BLaER1 (cell line): ENCODE measurements around the gene LRRC45.

Experiments
- H3K27ac ChIP-seq: shearing (Covaris generic); formaldehyde crosslinking; 2 replicates; pipeline ENCODE4 v1.8.1; 2022
- H3K27me3 ChIP-seq: shearing (Covaris generic); formaldehyde crosslinking; 2 replicates; pipeline ENCODE4 v1.8.1; 2022
- H3K36me3 ChIP-seq: shearing (Covaris generic); formaldehyde crosslinking; 2 replicates; pipeline ENCODE4 v1.8.1; 2022
- H3K4me1 ChIP-seq: shearing (Covaris generic); formaldehyde crosslinking; 2 replicates; pipeline ENCODE4 v1.8.1; 2022
- H3K4me2 ChIP-seq: shearing (Covaris generic); formaldehyde crosslinking; 2 replicates; pipeline ENCODE4 v1.8.1; 2022
- H3K4me3 ChIP-seq: shearing (Covaris generic); formaldehyde crosslinking; 2 replicates; pipeline ENCODE4 v1.8.1; 2022
- H3K9ac ChIP-seq: shearing (Covaris generic); formaldehyde crosslinking; 2 replicates; pipeline ENCODE4 v1.8.1; 2022
- H3K9me3 ChIP-seq: shearing (Covaris generic); formaldehyde crosslinking; 2 replicates; pipeline ENCODE4 v1.8.1; 2022
- H4K20me1 ChIP-seq: shearing (Covaris generic); formaldehyde crosslinking; 2 replicates; pipeline ENCODE4 v1.8.1; 2022
- Cebpa-rat ChIP-seq: shearing (Covaris generic); IDR thresholded peaks from 2 replicates; pipeline ENCODE4 v1.8.1; 2022

LRRC45 gene

GRCh38 chr17:82018152-82018988 is 4.7 kb upstream of the LRRC45 start:
- H4K20me1 ChIP-seq = peaks cover 51% of the 10 kb centered on the region
- H3K4me3 ChIP-seq = no peak overlapping the region
- no peak overlapping the region for H3K27ac ChIP-seq
- H3K9ac ChIP-seq = no peak overlapping the region
- no peak overlapping the region for H3K4me2 ChIP-seq
- H3K36me3 ChIP-seq = peaks cover 24% of the 10 kb centered on the region
- no peaks in the 10 kb centered on the region for H3K9me3 ChIP-seq
- no peak for TF ChIP-seq Cebpa-rat
- peaks cover 19% of the 10 kb centered on the region for H3K27me3 ChIP-seq
- H3K4me1 ChIP-seq = peaks cover 46% of the 10 kb centered on the region

GRCh38 chr17:82018989-82019689 is 4.0 kb upstream of the LRRC45 start:
- no peak overlapping the region for H3K4me3 ChIP-seq
- H3K9me3 ChIP-seq = no peaks in the 10 kb centered on the region
- peaks cover 24% of the 10 kb centered on the region for H3K36me3 ChIP-seq
- peaks cover 45% of the 10 kb centered on the region for H3K4me1 ChIP-seq
- H3K4me2 ChIP-seq = no peak overlapping the region
- peaks cover 43% of the 10 kb centered on the region for H4K20me1 ChIP-seq
- TF ChIP-seq Cebpa-rat = no peak
- no peak overlapping the region for H3K27ac ChIP-seq
- no peak overlapping the region for H3K9ac ChIP-seq
- peaks cover 11% of the 10 kb centered on the region; the same call in 1 of the 2 replicates for H3K27me3 ChIP-seq

- Histone ChIP-seq H3K4me3 (no peak overlapping the region), H3K9ac (no peak overlapping the region)
- no peak for TF ChIP-seq Cebpa-rat
Measured at GRCh38 chr17:82019690-82020571, 3.2 kb upstream of the LRRC45 start.

GRCh38 chr17:82020572-82021106 is 2.5 kb upstream of the LRRC45 start:
- H4K20me1 ChIP-seq = peaks cover 41% of the 10 kb centered on the region
- TF ChIP-seq Cebpa-rat = no peak
- H3K36me3 ChIP-seq = peaks cover 31% of the 10 kb centered on the region
- peak overlapping the region; percentile 90 for H3K4me2 ChIP-seq
- no peak overlapping the region for H3K27ac ChIP-seq
- H3K9me3 ChIP-seq = no peaks in the 10 kb centered on the region
- H3K9ac ChIP-seq = no peak overlapping the region
- peaks cover 41% of the 10 kb centered on the region for H3K4me1 ChIP-seq
- H3K4me3 ChIP-seq = no peak overlapping the region
- no peaks in the 10 kb centered on the region for H3K27me3 ChIP-seq

More at GRCh38 chr17:82019690-82020571, 3.2 kb upstream of the LRRC45 start:
- H4K20me1 ChIP-seq = peaks cover 41% of the 10 kb centered on the region
- peak overlapping the region; percentile 90; the same call in 1 of the 2 replicates for H3K4me2 ChIP-seq
- no peak overlapping the region for H3K27ac ChIP-seq
- peaks cover 24% of the 10 kb centered on the region for H3K36me3 ChIP-seq
- peaks cover 45% of the 10 kb centered on the region for H3K4me1 ChIP-seq
- no peaks in the 10 kb centered on the region for H3K9me3 ChIP-seq
- H3K27me3 ChIP-seq = peaks cover 4% of the 10 kb centered on the region; the same call in 1 of the 2 replicates

DNA sequence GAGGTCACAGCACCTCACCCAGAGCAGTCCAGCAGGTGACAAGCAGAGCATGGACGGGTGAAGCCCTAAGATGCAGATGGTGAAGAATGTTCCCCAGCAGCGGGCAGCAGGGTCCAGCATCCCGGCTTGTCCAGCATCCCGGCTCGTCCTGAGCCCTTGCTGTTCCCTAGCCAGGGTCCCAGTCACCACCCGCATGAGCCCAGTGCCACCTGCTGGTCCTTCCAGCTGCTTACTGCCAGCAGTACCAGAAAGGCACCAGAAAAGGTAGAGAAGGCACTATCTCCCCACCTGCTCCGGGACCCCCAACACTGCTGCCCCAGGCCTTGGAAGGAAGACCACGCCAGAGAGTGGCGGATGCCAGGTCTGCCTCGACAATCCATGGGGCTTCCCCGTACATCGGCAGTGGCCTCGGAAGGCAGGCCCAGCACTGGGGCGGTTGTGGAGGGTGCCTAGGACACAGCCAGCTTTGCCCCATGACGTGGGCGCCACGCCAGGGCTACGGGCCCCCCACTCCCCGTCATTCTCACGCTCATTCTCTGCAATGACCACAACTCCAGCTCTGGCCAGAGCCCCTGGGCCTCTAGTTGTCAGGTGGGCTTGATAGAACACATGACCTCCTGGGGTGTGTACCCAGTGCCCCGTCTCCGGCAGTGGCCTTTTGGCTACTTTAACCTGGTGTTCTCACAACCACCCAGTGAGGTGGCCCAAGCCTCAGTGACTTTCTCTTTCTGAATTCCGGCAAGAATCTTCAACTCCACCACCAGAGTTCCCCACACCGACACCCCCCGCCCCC is 1.8 kb upstream of the LRRC45 start:
- H3K9ac ChIP-seq = peak overlapping the region; percentile 84
- H3K4me2 ChIP-seq = peak overlapping the region; percentile 90
- H3K4me3 ChIP-seq = peak overlapping the region; percentile 93
- peaks cover 41% of the 10 kb centered on the region for H3K4me1 ChIP-seq
- H3K27me3 ChIP-seq = no peaks in the 10 kb centered on the region
- TF ChIP-seq Cebpa-rat = no peak
- H4K20me1 ChIP-seq = peaks cover 41% of the 10 kb centered on the region
- no peaks in the 10 kb centered on the region for H3K9me3 ChIP-seq
- no peak overlapping the region for H3K27ac ChIP-seq
- peaks cover 37% of the 10 kb centered on the region for H3K36me3 ChIP-seq

DNA sequence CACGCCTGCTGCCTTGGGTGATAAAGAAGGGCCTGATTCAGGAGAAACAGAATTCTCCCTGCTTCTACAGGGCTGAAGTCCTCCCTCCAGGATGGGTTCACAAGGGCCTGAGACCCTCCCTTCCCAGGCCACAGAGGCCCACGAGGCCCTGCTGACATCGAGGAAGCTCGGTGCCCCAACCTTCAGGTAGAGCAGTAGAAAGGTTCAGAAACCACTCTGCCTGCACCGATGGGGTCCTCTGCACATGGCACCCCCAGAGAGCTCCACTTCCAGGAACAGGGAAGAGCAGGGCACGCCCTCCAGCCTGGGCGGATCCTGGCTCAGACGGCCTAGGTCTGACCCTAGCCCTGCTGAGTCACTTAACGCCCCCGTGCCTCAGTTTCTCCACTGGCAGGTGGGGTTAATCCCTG is 1.2 kb upstream of the LRRC45 start:
- Histone ChIP-seq H3K4me2 (peak overlapping the region; percentile 90), H3K4me3 (peak overlapping the region; percentile 93), H3K4me1 (peaks cover 41% of the 10 kb centered on the region), H3K9ac (peak overlapping the region; percentile 84), H4K20me1 (peaks cover 41% of the 10 kb centered on the region), H3K27ac (peak overlapping the region; percentile 81), H3K9me3 (no peaks in the 10 kb centered on the region), H3K27me3 (no peaks in the 10 kb centered on the region), H3K36me3 (peaks cover 43% of the 10 kb centered on the region)
- TF ChIP-seq Cebpa-rat = no peak

DNA sequence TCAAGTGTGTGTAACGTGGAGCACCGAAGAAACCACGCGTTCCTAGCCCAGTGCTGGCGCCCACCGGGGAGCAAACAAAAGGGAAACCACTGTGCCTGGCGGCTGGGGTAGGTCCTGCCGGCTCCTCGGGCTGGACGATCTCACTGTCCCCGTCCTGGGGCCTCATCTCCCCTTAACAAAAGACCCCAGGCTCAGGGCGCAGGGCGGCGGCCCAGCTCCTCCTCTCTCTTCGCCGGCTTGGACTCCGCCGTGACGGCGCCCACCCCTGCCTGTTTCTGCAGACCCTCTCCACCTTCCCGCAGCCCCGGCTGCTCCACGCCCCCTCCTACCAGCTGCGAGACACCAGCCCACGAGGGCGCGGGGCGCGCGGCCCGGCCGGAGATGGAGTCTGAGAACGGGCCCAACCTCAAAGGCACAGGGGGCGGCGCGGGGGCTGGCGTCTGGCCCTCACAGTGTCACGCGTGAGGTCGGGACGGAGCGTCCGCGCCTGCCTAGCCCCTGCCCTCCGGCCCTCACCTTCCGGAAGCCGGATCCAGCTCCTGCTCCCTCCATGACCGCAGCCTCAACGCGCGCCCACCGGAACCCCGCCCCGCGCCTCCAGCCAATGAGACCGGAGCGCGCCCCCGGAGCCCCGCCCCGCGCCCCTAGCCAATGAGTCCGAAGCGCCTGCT is 660 bp upstream of the LRRC45 start, which contains the start of gene CENPX:
Gene CENPX, minus strand, starts transcription at position 569 of the 671 bp plus-strand sequence. Its CDS starts 17 bp downstream, at position 552.
- peaks cover 41% of the 10 kb centered on the region for H3K4me1 ChIP-seq
- H3K4me3 ChIP-seq = peak within 1 kb of the TSS; percentile 93
- peaks cover 45% of the 10 kb centered on the region for H3K36me3 ChIP-seq
- peak within 1 kb of the TSS; percentile 81 for H3K27ac ChIP-seq
- peak within 1 kb of the TSS; percentile 84 for H3K9ac ChIP-seq
- peak within 1 kb of the TSS; percentile 99 for H3K4me2 ChIP-seq
- H4K20me1 ChIP-seq = peaks cover 41% of the 10 kb centered on the region
- H3K9me3 ChIP-seq = no peaks in the 10 kb centered on the region
- TF ChIP-seq Cebpa-rat = no peak
- H3K27me3 ChIP-seq = no peaks in the 10 kb centered on the region
